Osteoblast (primary cell): ENCODE results near the gene KAZN. TPM values are rescaled to one million over a fixed set of nuclear protein-coding genes. Genes with fewer than 3 reads are reported as not detected.

Experiments
- DNase-seq: peaks from one replicate; pipeline ENCODE4 v3.0.0; 2011; ENCODE audit warnings: low spot score, mixed read lengths; ENCODE audit not compliant: insufficient read length; ENCODE audit errors: missing footprints
- H2AFZ ChIP-seq: 2 replicates; pipeline ENCODE4 v1.6.0; 2011; ENCODE audit warnings: mild to moderate bottlenecking, low read length
- H3K27ac ChIP-seq: 2 replicates; pipeline ENCODE4 v1.5.1; 2011; ENCODE audit warnings: mild to moderate bottlenecking, low read depth, low read length, moderate library complexity
- H3K27me3 ChIP-seq: 2 replicates; pipeline ENCODE4 v1.6.0; 2012; ENCODE audit warnings: mild to moderate bottlenecking, control low read depth, inconsistent platforms, low read length, moderate library complexity; ENCODE audit not compliant: insufficient read depth
- H3K36me3 ChIP-seq: 2 replicates; pipeline ENCODE4 v1.5.1; 2011; ENCODE audit warnings: mild to moderate bottlenecking, low read length, control low read depth, moderate library complexity; ENCODE audit not compliant: insufficient read depth
- H3K4me1 ChIP-seq: 2 replicates; pipeline ENCODE4 v1.5.1; 2011; ENCODE audit warnings: mild to moderate bottlenecking, low read length, control low read depth, moderate library complexity; ENCODE audit not compliant: insufficient read depth
- H3K4me2 ChIP-seq: 2 replicates; pipeline ENCODE4 v1.6.0; 2011; ENCODE audit warnings: mild to moderate bottlenecking, low read length; ENCODE audit not compliant: insufficient read depth
- H3K4me3 ChIP-seq: fragments of 200-600 bp; sonication (generic); 3 replicates; pipeline ENCODE4 v1.5.1; 2012; ENCODE audit warnings: mild to moderate bottlenecking, low read length, inconsistent platforms; ENCODE audit not compliant: insufficient read depth
- H3K79me2 ChIP-seq: 2 replicates; pipeline ENCODE4 v1.6.0; 2012; ENCODE audit warnings: mild to moderate bottlenecking, low read length, control low read depth, inconsistent platforms; ENCODE audit not compliant: insufficient read depth
- H3K9me3 ChIP-seq: 2 replicates; pipeline ENCODE4 v1.5.1; 2011; ENCODE audit warnings: low read depth, low read length, control low read depth
- H4K20me1 ChIP-seq: 2 replicates; pipeline ENCODE4 v1.6.0; 2012; ENCODE audit warnings: mild to moderate bottlenecking, low read length, control low read depth; ENCODE audit not compliant: insufficient read depth
- total RNA-seq: library from RNA; depleted of rRNA; stranded (reverse); fragments of >200 nt; gene quantifications from 2 replicates; pipeline ENCODE4 v1.2.3, GENCODE V29; 2012
- TF ChIP-seq, protein P1 (sequence below): IDR thresholded peaks from 2 replicates; pipeline ENCODE4 v1.5.1; 2011; ENCODE audit warnings: mild to moderate bottlenecking, low read depth, low read length, moderate library complexity; ENCODE audit errors: extremely low read depth

The KAZN gene
- total RNA-seq, 1 donor, result 9.0 TPM

DNA sequence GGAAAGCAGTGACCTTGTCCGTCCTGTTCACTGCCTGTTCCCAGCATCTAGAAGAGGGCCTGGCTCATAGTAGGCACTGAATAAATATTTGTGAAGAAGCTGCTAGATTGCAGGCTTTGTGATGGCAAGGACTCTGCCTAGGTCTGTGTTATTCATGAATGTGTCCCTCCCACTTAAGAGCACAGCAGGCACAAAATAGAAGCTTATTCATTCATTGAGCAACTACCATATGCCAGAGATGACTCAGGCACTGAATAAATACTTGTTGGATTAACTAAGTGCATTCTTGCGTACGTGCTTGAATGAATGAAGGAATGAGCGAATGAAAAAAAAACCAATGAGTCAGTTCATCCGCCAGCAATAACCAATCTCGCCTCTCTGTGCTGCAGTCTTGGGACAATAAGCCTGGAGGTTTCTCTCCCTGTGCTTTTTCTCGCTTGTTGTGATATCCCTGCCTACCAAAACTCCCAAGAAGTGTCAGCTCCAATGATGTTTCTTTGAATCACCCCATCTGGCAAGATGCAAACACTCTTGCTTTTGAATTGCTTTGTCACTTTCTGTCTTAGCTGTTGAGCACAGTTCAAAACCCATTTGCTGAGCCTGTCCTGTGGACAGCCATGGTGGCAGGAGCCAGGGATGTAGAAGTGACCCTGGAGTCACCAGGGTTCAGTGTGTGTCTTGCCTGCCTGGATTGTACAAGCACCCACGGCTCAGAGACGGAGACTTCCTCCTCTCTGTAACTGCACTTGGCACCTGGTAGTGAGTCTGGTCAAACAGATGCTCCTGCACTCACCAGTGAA, 143.9 kb downstream of the KAZN start:
- H3K4me2 ChIP-seq, result peak overlapping the region; percentile 43
- no peaks in the 10 kb centered on the region for H3K36me3 ChIP-seq
- H3K27ac ChIP-seq, result peak overlapping the region; percentile 76
- peaks cover 2% of the 10 kb centered on the region for H4K20me1 ChIP-seq
- peaks cover 37% of the 10 kb centered on the region for H3K4me1 ChIP-seq
- peak; percentile 94 for DNase-seq
- peak overlapping the region; percentile 12 for H3K4me3 ChIP-seq
- no peaks in the 10 kb centered on the region for H3K79me2 ChIP-seq
- no peaks in the 10 kb centered on the region for H3K27me3 ChIP-seq
- peak overlapping the region; percentile 11 for H2AFZ ChIP-seq
- TF ChIP-seq, protein P1, sequence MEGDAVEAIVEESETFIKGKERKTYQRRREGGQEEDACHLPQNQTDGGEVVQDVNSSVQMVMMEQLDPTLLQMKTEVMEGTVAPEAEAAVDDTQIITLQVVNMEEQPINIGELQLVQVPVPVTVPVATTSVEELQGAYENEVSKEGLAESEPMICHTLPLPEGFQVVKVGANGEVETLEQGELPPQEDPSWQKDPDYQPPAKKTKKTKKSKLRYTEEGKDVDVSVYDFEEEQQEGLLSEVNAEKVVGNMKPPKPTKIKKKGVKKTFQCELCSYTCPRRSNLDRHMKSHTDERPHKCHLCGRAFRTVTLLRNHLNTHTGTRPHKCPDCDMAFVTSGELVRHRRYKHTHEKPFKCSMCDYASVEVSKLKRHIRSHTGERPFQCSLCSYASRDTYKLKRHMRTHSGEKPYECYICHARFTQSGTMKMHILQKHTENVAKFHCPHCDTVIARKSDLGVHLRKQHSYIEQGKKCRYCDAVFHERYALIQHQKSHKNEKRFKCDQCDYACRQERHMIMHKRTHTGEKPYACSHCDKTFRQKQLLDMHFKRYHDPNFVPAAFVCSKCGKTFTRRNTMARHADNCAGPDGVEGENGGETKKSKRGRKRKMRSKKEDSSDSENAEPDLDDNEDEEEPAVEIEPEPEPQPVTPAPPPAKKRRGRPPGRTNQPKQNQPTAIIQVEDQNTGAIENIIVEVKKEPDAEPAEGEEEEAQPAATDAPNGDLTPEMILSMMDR, result no peak
- H3K9me3 ChIP-seq, result no peaks in the 10 kb centered on the region

DNA sequence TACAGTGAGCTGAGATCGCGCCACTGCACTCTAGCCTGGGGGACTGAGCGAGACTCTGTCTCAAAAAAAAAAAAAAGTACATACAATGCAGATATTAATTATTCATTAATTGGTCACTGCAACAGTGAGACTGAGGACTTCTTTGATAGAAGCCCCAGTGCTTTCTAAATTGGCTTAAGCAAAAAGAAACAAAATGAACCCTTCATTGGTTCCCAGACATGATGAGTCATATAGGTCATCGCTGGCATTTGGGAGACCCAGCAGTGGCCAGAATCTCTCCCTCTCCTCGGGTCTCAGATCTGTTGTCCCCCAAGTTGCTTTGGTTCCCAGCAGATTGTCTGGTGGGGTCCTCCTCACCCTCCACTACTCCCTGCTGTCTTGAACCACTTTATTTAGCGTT, 144.9 kb downstream of the KAZN start:
- Histone ChIP-seq H3K79me2 (no peaks in the 10 kb centered on the region), H3K4me1 (peaks cover 36% of the 10 kb centered on the region), H3K27me3 (no peaks in the 10 kb centered on the region), H2AFZ (no peak overlapping the region), H3K36me3 (no peaks in the 10 kb centered on the region), H4K20me1 (no peaks in the 10 kb centered on the region), H3K4me3 (no peak overlapping the region), H3K9me3 (no peaks in the 10 kb centered on the region), H3K4me2 (no peak overlapping the region), H3K27ac (no peak overlapping the region)
- no peak for DNase-seq
- TF ChIP-seq, protein P1, result no peak

DNA sequence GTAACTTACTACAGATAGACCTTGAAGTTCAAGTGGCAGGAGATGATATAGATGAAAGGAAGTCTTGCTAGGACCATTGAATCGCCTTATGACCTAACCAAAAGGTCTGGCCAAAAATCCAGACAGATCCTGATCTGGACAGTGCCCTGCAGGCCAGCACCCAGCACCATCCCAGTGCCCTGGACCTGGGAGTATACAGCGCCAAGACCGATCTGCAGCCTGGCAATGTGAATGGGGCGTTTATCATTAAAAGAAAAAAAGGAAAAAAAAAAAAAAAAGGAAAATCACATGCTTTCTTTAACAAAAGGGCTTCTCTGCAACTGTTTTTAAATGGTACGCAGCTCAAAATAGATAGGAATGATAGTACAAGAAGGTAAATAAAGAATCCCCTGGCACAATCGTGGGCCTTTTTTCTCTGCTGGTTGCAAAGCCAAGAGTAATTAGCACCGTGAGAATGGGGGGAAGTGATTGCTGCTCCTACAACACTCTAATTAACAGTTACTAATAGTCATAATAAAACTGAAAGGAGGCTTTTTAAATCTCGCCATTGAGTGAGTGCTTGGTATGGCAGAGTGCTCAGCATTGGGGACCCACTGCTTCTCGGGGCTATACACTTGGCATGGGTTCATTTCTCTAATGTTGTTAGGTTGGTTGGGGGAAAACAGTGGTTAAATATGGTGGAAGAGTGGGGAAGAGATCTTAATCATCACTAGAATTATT, 146.7 kb downstream of the KAZN start:
- no peaks in the 10 kb centered on the region for H3K36me3 ChIP-seq
- H3K27ac ChIP-seq, result no peak overlapping the region
- no peak overlapping the region for H3K4me2 ChIP-seq
- DNase-seq, result no peak
- H3K9me3 ChIP-seq, result no peaks in the 10 kb centered on the region
- H3K4me1 ChIP-seq, result peaks cover 35% of the 10 kb centered on the region
- H3K79me2 ChIP-seq, result no peaks in the 10 kb centered on the region
- H2AFZ ChIP-seq, result no peak overlapping the region
- TF ChIP-seq, protein P1, result no peak
- H3K4me3 ChIP-seq, result no peak overlapping the region
- no peaks in the 10 kb centered on the region for H4K20me1 ChIP-seq
- no peaks in the 10 kb centered on the region for H3K27me3 ChIP-seq

DNA sequence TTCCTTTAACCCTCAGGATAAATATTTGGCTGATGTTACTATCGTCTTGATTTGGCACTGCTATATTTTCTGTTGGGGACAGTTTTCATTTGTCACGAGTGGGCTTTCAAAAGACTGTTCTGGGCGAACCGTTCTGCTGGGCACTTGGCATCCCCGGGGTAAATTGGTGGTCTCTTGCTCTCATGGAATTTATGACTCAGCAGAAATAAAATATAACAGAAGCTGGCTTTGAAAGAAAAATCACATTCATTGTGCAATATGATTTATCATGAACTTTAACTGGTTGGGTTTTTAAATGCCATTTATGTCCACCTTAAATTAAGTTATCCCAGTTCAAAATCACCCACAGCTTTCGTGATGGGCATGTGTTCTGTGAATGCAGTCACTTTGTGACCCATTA, 147.3 kb downstream of the KAZN start:
- peaks cover 35% of the 10 kb centered on the region for H3K4me1 ChIP-seq
- no peak overlapping the region for H3K4me2 ChIP-seq
- H3K27ac ChIP-seq, result no peak overlapping the region
- no peaks in the 10 kb centered on the region for H4K20me1 ChIP-seq
- DNase-seq, result no peak
- no peaks in the 10 kb centered on the region for H3K79me2 ChIP-seq
- no peak overlapping the region for H2AFZ ChIP-seq
- no peak overlapping the region for H3K4me3 ChIP-seq
- H3K9me3 ChIP-seq, result no peaks in the 10 kb centered on the region
- no peaks in the 10 kb centered on the region for H3K36me3 ChIP-seq
- no peaks in the 10 kb centered on the region for H3K27me3 ChIP-seq
- TF ChIP-seq, protein P1, result no peak
